Panc1 (cell line): ENCODE data around the gene GPC6. TPM values are rescaled to one million over a fixed set of nuclear protein-coding genes. Genes with fewer than 3 reads are reported as not detected.

Source experiments
- ATAC-seq: fragments of 200-7000 bp; cut with Tn5 transposase; 2 replicates; pipeline ENCODE4 v1.9.1; 2020; ENCODE audit warnings: mild to moderate bottlenecking, moderate library complexity
- BruUV-seq: library from RNA; stranded (reverse); fragments of 400-500 nt; replicated peaks from 2 replicates; lab custom pipeline; 2021; lab: Mats Ljungman, UMichigan
- CTCF ChIA-PET: fragments of 300-600 bp; sonication (Branson Sonifier 250); formaldehyde crosslinking; loops from one replicate; lab custom pipeline; 2022; ENCODE audit warnings: antibody characterized with exemption; lab: Charles Lee
- POLR2A ChIA-PET: fragments of 300-600 bp; sonication (Branson Sonifier 250); formaldehyde crosslinking; loops from one replicate; lab custom pipeline; 2022; ENCODE audit warnings: antibody characterized with exemption; lab: Charles Lee
- DNase-seq: peaks from one replicate; pipeline ENCODE4 v3.0.0-alpha.2; 2010; ENCODE audit warnings: low read depth, low spot score
- H3K27ac ChIP-seq: 2 replicates; pipeline ENCODE4 v1.5.1; 2011; ENCODE audit warnings: mild to moderate bottlenecking, low read length, inconsistent platforms
- H3K27me3 ChIP-seq: fragments of 200-500 bp; sonication (Bioruptor generic); 2 replicates; pipeline ENCODE4 v1.6.0; 2014; ENCODE audit warnings: low read length, inconsistent platforms; ENCODE audit not compliant: control insufficient read depth, insufficient read depth
- H3K36me3 ChIP-seq: fragments of 200-500 bp; sonication (Bioruptor generic); 2 replicates; pipeline ENCODE4 v1.5.1; 2014; ENCODE audit warnings: inconsistent platforms, mild to moderate bottlenecking, low read length, moderate library complexity; ENCODE audit not compliant: control insufficient read depth, insufficient read depth
- H3K4me1 ChIP-seq: 2 replicates; pipeline ENCODE4 v1.5.1; 2011; ENCODE audit warnings: inconsistent platforms, mild to moderate bottlenecking, low read length, moderate library complexity; ENCODE audit not compliant: control insufficient read depth, insufficient read depth
- H3K4me3 ChIP-seq, 2 experiments: 2 replicates each; pipeline ENCODE4 v1.5.1; 2011 to 2012; ENCODE audit warnings: low read depth in 2 of 2, low read length in 2 of 2, mild to moderate bottlenecking in 2 of 2, inconsistent platforms in 1 of 2, moderate library complexity in 1 of 2
- H3K9me3 ChIP-seq: fragments of 200-500 bp; sonication (Bioruptor generic); 2 replicates; pipeline ENCODE4 v1.5.1; 2014; ENCODE audit warnings: low read depth, mild to moderate bottlenecking, inconsistent platforms, low read length, moderate library complexity; ENCODE audit not compliant: control insufficient read depth, insufficient read depth
- POLR2AphosphoS5 ChIP-seq: IDR thresholded peaks from 2 replicates; pipeline ENCODE4 v1.6.1; 2012; ENCODE audit warnings: mild to moderate bottlenecking, low read depth, low read length, moderate library complexity
- SIN3A ChIP-seq: IDR thresholded peaks from 2 replicates; pipeline ENCODE4 v1.6.1; 2012; ENCODE audit warnings: low read depth, mild to moderate bottlenecking, low read length, moderate library complexity, borderline replicate concordance; ENCODE audit not compliant: insufficient read depth
- TCF7L2 ChIP-seq: IDR thresholded peaks from 2 replicates; pipeline ENCODE4 v1.6.1; 2011; ENCODE audit warnings: mild to moderate bottlenecking, low read depth, low read length, inconsistent platforms
- in situ Hi-C: cut with HindIII; loops from 2 replicates; pipeline ENCODE4 v1.10.0; 2016; ENCODE audit warnings: low sequenced_read_pairs, low pct_unique_long_range_greater_than_20kb
- intact Hi-C: fragments of 100-400 bp; cut with micrococcal nuclease; formaldehyde crosslinking; loops from one replicate; pipeline ENCODE4 v1.10.0; 2022; ENCODE audit not compliant: unreplicated experiment
- total RNA-seq: library from RNA; stranded (reverse); gene quantifications from one replicate; pipeline ENCODE4 v1.2.1, GENCODE V29; 2021; ENCODE audit not compliant: unreplicated experiment
- TF ChIP-seq, protein P1 (sequence below): fragments of 450-650 bp; IDR thresholded peaks from 2 replicates; pipeline ENCODE4 v1.5.1; 2017; ENCODE audit warnings: mild to moderate bottlenecking
- TF ChIP-seq, protein P2 (sequence below), 2 experiments: IDR thresholded peaks; 2 replicates each; pipeline ENCODE4 v1.6.1; 2011 to 2012; ENCODE audit warnings: low read depth in 2 of 2, control low read depth in 1 of 2, low read length in 1 of 2, mild to moderate bottlenecking in 1 of 2, moderate library complexity in 1 of 2; ENCODE audit not compliant: insufficient read depth in 1 of 2

Gene GPC6
- total RNA-seq, 1 experiment from 2014 or later: 4.8 TPM

DNA sequence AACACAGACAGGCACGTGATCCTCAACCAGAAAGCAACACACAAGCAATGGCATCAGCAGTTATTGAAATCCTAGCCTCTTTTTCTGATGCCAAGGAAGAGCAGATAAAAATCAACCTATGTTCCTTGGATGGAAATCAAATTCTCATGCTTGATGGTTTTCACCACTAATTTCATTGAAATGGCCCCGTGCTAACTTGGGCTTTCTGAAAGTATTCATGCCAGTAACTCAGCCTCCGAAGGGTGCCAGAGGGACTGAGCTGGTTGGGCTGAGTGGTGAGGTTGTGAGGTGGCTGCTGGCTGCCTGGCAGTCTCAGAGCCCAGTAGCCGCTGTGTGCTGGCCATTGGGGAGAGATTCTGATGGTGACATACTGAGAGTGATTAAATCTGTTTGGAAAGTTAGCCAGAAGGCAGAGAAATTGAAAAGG is 943.6 kb downstream of the GPC6 start:
- DNase-seq (no peak), ATAC-seq (no peak)
- no peak overlapping the region for H3K4me3 ChIP-seq
- H3K36me3 ChIP-seq: no peaks in the 10 kb centered on the region
- no peak overlapping the region for H3K27ac ChIP-seq
- no peaks in the 10 kb centered on the region for H3K27me3 ChIP-seq
- TF ChIP-seq TCF7L2 (no peak), POLR2AphosphoS5 (no peak), SIN3A (no peak)
- TF ChIP-seq, protein P1, sequence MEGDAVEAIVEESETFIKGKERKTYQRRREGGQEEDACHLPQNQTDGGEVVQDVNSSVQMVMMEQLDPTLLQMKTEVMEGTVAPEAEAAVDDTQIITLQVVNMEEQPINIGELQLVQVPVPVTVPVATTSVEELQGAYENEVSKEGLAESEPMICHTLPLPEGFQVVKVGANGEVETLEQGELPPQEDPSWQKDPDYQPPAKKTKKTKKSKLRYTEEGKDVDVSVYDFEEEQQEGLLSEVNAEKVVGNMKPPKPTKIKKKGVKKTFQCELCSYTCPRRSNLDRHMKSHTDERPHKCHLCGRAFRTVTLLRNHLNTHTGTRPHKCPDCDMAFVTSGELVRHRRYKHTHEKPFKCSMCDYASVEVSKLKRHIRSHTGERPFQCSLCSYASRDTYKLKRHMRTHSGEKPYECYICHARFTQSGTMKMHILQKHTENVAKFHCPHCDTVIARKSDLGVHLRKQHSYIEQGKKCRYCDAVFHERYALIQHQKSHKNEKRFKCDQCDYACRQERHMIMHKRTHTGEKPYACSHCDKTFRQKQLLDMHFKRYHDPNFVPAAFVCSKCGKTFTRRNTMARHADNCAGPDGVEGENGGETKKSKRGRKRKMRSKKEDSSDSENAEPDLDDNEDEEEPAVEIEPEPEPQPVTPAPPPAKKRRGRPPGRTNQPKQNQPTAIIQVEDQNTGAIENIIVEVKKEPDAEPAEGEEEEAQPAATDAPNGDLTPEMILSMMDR: no peak
- TF ChIP-seq, protein P2, sequence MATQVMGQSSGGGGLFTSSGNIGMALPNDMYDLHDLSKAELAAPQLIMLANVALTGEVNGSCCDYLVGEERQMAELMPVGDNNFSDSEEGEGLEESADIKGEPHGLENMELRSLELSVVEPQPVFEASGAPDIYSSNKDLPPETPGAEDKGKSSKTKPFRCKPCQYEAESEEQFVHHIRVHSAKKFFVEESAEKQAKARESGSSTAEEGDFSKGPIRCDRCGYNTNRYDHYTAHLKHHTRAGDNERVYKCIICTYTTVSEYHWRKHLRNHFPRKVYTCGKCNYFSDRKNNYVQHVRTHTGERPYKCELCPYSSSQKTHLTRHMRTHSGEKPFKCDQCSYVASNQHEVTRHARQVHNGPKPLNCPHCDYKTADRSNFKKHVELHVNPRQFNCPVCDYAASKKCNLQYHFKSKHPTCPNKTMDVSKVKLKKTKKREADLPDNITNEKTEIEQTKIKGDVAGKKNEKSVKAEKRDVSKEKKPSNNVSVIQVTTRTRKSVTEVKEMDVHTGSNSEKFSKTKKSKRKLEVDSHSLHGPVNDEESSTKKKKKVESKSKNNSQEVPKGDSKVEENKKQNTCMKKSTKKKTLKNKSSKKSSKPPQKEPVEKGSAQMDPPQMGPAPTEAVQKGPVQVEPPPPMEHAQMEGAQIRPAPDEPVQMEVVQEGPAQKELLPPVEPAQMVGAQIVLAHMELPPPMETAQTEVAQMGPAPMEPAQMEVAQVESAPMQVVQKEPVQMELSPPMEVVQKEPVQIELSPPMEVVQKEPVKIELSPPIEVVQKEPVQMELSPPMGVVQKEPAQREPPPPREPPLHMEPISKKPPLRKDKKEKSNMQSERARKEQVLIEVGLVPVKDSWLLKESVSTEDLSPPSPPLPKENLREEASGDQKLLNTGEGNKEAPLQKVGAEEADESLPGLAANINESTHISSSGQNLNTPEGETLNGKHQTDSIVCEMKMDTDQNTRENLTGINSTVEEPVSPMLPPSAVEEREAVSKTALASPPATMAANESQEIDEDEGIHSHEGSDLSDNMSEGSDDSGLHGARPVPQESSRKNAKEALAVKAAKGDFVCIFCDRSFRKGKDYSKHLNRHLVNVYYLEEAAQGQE (IDR thresholded peaks at IDR 0.05; ENCODE audit: insufficient read depth in 1 of 2, low read depth in 2 of 2, low read length in 1 of 2): no peak
- BruUV-seq: no TSS peak
- ChIA-PET CTCF (no interaction called here), POLR2A (no interaction called here)
- no peaks in the 10 kb centered on the region for H3K9me3 ChIP-seq
- intact Hi-C loops (no loop called here), in situ Hi-C loops (no loop called here)
- H3K4me1 ChIP-seq: no peaks in the 10 kb centered on the region

DNA sequence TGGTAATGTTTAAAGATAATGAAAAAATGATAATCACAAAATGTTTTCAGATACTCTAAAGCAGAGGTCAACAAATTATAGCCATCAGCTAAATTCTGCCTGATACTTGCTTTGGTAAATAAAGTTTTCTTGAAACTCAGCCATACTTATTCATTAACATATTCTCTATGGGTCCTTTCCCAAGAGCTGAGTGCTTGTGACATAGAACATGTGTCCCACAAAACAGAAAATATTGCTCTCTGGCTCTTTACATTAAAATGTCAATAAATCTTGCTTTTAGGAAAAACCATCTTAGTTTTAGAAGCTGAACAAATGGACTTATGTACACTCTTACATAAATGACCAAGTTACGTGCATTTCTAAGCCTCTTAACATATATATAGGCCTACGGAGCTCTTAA is 945.8 kb downstream of the GPC6 start:
- TF ChIP-seq, protein P1: no peak
- no peak for TF ChIP-seq SIN3A
- no peak for TF ChIP-seq POLR2AphosphoS5
- TF ChIP-seq, protein P2 (IDR thresholded peaks at IDR 0.05; ENCODE audit: insufficient read depth in 1 of 2, low read depth in 2 of 2, low read length in 1 of 2): no peak
- TF ChIP-seq TCF7L2: no peak
- H3K27ac ChIP-seq: no peak overlapping the region
- ChIA-PET CTCF (no interaction called here), POLR2A (no interaction called here)
- H3K27me3 ChIP-seq: no peaks in the 10 kb centered on the region
- intact Hi-C loops (no loop called here), in situ Hi-C loops (no loop called here)
- H3K9me3 ChIP-seq: no peaks in the 10 kb centered on the region
- no TSS peak for BruUV-seq
- H3K4me1 ChIP-seq: no peaks in the 10 kb centered on the region
- ATAC-seq: no peak
- H3K36me3 ChIP-seq: no peaks in the 10 kb centered on the region
- no peak for DNase-seq
- no peak overlapping the region for H3K4me3 ChIP-seq
